H1 (cell line): ENCODE data around the gene ABCD1. TPM values are rescaled to one million over a fixed set of nuclear protein-coding genes. Genes with fewer than 3 reads are reported as not detected.

ENCODE experiments used
- CHD7 ChIP-seq: fragments of 300-600 bp; sonication (generic); IDR thresholded peaks from 2 replicates; pipeline ENCODE4 v1.7.1; 2012; ENCODE audit warnings: low read length, moderate library complexity, mild to moderate bottlenecking, inconsistent platforms; ENCODE audit not compliant: insufficient replicate concordance
- NRF1 ChIP-seq: IDR thresholded peaks from 2 replicates; pipeline ENCODE4 v1.6.1; 2011; ENCODE audit warnings: mild to moderate bottlenecking, low read depth, low read length, improper control_type of control experiment
- SIRT6 ChIP-seq: IDR thresholded peaks from one replicate; pipeline ENCODE4 v1.7.1; 2012; ENCODE audit warnings: low read length, inconsistent platforms
- USF2 ChIP-seq: IDR thresholded peaks from 2 replicates; pipeline ENCODE4 v1.6.1; 2011; ENCODE audit warnings: low read length, improper control_type of control experiment
- polyA plus RNA-seq, 7 experiments: library from polyadenylated mRNA; depleted of rRNA in 3 of 7; stranded (reverse) in 5 of 7; unstranded in 2 of 7; fragments of >200 nt in 5 of 7; fragments of 200-250 nt in 2 of 7; gene quantifications; 1 replicate in 5 of 7; 2 replicates in 1 of 7; 4 replicates in 1 of 7; pipeline versions ENCODE4 v1.2.1 to v1.2.3, GENCODE V29; 2011 to 2013; ENCODE audit warnings: missing spikeins in 2 of 7, mixed read lengths in 2 of 7
- total RNA-seq: library from RNA; stranded (reverse); fragmentation: NEBNext Ultra II Directional; extraction: Animal tissue kit (Norgen Biotek cat#: 25700); gene quantifications from 2 replicates; pipeline ENCODE4 v1.2.1, GENCODE V29; 2021

The ABCD1 gene
- total and polyA plus RNA-seq, 2 of the 8 experiments (the other 6 are each of a cell fraction or from before 2014, with no cell fraction given) = 3.1 to 6.6 TPM

GRCh38 chrX:153776611-153777045, 52.0 kb downstream of the ABCD1 start (continued):
- TF ChIP-seq CHD7 = no peak
- TF ChIP-seq SIRT6 = no peak
- no peak for TF ChIP-seq NRF1
- TF ChIP-seq USF2 = no peak
